Pancreas (tissue), 10 donors: ENCODE data around the gene CDK14. TPM values are rescaled to one million over a fixed set of nuclear protein-coding genes. Genes with fewer than 3 reads are reported as not detected.
A peak's percentile ranks its signal among the peaks of the same experiment; 100 is the strongest.

Experiments
- ATAC-seq, 4 donors: fragments of 200-7000 bp; cut with Tn5 transposase; one replicate each; pipeline versions ENCODE4 v1.8.0 to v1.9.1; 2020; ENCODE audit warnings: mild to moderate bottlenecking in 4 of 4, moderate library complexity in 4 of 4
- DNase-seq, 6 donors: peaks; one replicate each; pipeline ENCODE4 v3.0.0-alpha.2; 2020
- FAIRE-seq: peaks from 2 replicates; lab custom pipeline; 2012; peaks lifted over from hg19 to GRCh38; lab: Jason Lieb, UNC
- H3K27ac ChIP-seq, 4 donors: fragments of 200-600 bp; sonication (generic); 1 replicate in 3 of 4; 2 replicates in 1 of 4; pipeline versions ENCODE4 v1.5.0 to v1.8.0; 2020
- H3K27me3 ChIP-seq, 4 donors: fragments of 200-600 bp; one replicate each; pipeline ENCODE4 v1.8.0; 2021
- H3K36me3 ChIP-seq, 3 donors: fragments of 200-600 bp; sonication (generic) in 1 of 3; one replicate each; pipeline versions ENCODE4 v1.5.0 to v1.8.0; 2020 to 2021
- H3K4me1 ChIP-seq, 3 donors: fragments of 200-600 bp; one replicate each; pipeline ENCODE4 v1.8.0; 2021
- H3K4me3 ChIP-seq, 4 donors: fragments of 200-600 bp; sonication (generic) in 2 of 4; one replicate each; pipeline versions ENCODE4 v1.5.0 to v1.8.0; 2020 to 2021
- H3K9me3 ChIP-seq, 4 donors: fragments of 200-600 bp; one replicate each; pipeline ENCODE4 v1.8.0; 2021
- WGBS, 2 donors: extraction: QIAGEN DNeasy Blood & Tissue Kit; methylation state at CpG; one replicate each; pipeline ENCODE4 v1.1.7; 2013; 5-methylcytosine and 5-hydroxymethylcytosine counted together
- intact Hi-C, 3 donors: fragments of 100-400 bp; cut with DNase I; formaldehyde crosslinking; loops; one replicate each; pipeline versions ENCODE4 v1.11.1 to v1.14.2; 2022
- polyA plus RNA-seq, 2 donors: library from polyadenylated mRNA; stranded (reverse); fragments of 200-250 nt; gene quantifications; one replicate each; pipeline ENCODE4 v1.2.3, GENCODE V29; 2013
- total RNA-seq, 6 donors: library from RNA; stranded (reverse); fragmentation: NEBNext Ultra II Directional in 4 of 6; extraction: Animal tissue kit (Norgen Biotek cat#: 25700) in 4 of 6; gene quantifications; one replicate each; pipeline versions ENCODE4 v1.2.1 to v1.2.4, GENCODE V29; 2021 to 2023
- TF ChIP-seq, protein P1 (sequence below), 4 donors: fragments of 200-600 bp; sonication (generic) in 3 of 4; IDR thresholded peaks; one replicate each; pipeline versions ENCODE4 v1.5.0 to v1.8.0; 2021; ENCODE audit warnings: antibody characterized with exemption in 4 of 4
- donor health status: healthy with polysubstance abuse.
- donor health status: DM: no; HTN: no; CAD: no; lungs with moderate emphysema.
- donor health status: DM: no; HTN: no; CAD: no.
- donor health status: control.
- donor health status: control.
- donor health status: Bipolar disorder and iron deficiency.
- donor health status: DM: yes; HTN: yes; CAD: no.
- donor health status: DM: no; HTN: no; CAD: no.
- donor health status: DM: no; HTN: no; CAD: no.
- donor health status: DM: yes; HTN: yes; CAD: no.

The CDK14 gene
- total and polyA plus RNA-seq, 8 donors, result 4.5 to 48.3 (median 24.7) TPM

GRCh38 chr7:90706072-90706716 lies 110.1 kb downstream of the CDK14 start:
- peaks cover 6 to 20% (median 15%) of the 10 kb centered on the region in 3 donors for H3K4me1 ChIP-seq
- no peaks in the 10 kb centered on the region for H3K9me3 ChIP-seq
- DNase-seq (no peak), ATAC-seq (peak in 1 of 4 donors; percentile 5), FAIRE-seq (no peak)
- WGBS, 2 donors, result 60 to 62% methylated on average over 2 of the region's 2 CpGs
- no peak overlapping the region for H3K4me3 ChIP-seq
- H3K36me3 ChIP-seq, result no peaks in the 10 kb centered on the region
- H3K27ac ChIP-seq, result no peak overlapping the region
- TF ChIP-seq, protein P1, sequence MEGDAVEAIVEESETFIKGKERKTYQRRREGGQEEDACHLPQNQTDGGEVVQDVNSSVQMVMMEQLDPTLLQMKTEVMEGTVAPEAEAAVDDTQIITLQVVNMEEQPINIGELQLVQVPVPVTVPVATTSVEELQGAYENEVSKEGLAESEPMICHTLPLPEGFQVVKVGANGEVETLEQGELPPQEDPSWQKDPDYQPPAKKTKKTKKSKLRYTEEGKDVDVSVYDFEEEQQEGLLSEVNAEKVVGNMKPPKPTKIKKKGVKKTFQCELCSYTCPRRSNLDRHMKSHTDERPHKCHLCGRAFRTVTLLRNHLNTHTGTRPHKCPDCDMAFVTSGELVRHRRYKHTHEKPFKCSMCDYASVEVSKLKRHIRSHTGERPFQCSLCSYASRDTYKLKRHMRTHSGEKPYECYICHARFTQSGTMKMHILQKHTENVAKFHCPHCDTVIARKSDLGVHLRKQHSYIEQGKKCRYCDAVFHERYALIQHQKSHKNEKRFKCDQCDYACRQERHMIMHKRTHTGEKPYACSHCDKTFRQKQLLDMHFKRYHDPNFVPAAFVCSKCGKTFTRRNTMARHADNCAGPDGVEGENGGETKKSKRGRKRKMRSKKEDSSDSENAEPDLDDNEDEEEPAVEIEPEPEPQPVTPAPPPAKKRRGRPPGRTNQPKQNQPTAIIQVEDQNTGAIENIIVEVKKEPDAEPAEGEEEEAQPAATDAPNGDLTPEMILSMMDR (IDR thresholded peaks at IDR 0.05), result no peak
- no peaks in the 10 kb centered on the region for H3K27me3 ChIP-seq
- intact Hi-C loops, result loop anchor here in 1 of 3 donors (10.0 kb wide), 1 partner anchor 329 kb away; no protein-coding TSS in a partner anchor

DNA sequence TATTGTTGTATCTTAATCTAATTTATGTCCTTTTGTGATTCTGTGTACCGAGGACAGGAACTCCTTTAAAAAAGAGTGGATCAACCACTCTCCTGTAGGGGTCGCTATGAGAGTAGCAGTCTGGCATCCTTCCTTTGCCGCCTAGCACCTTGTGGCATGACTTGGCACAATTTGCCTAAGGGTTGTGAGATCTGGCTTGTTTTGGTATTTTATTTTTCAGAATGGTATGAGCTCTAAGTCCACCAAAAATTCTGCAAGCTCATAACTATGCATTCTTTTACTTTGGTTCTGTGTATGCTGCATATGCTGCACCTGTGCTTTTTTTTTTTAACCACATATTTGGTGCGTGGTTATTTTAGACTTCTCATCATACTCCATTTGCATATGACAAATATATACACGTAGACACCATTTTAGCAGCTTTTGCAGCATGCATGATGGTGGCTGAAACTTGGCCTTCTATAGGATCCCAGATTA lies 112.8 kb downstream of the CDK14 start:
- H3K27me3 ChIP-seq, result no peaks in the 10 kb centered on the region
- H3K4me3 ChIP-seq, result peak overlapping the region in 2 of 4 donors; percentile 17 to 32
- H3K36me3 ChIP-seq, result no peaks in the 10 kb centered on the region
- FAIRE-seq, result no peak
- peak overlapping the region in 3 of 4 donors; percentile 36 to 77 (median 72) for H3K27ac ChIP-seq
- 18% methylated on average over 5 of the region's 5 CpGs for WGBS, 2 donors
- peaks cover 10 to 24% (median 15%) of the 10 kb centered on the region in 3 donors for H3K4me1 ChIP-seq
- TF ChIP-seq, protein P1 (IDR thresholded peaks at IDR 0.05), result peak; percentile 51 to 72 (median 62)
- DNase-seq, result peak in 4 of 6 donors; percentile 58 to 71 (median 66)
- intact Hi-C loops, result loop anchor here in 1 of 3 donors (10.0 kb wide), 1 partner anchor 326 kb away; no protein-coding TSS in a partner anchor
- ATAC-seq, result peak; percentile 87 to 91 (median 90)
- no peaks in the 10 kb centered on the region for H3K9me3 ChIP-seq

GRCh38 chr7:90709501-90710465 lies 113.7 kb downstream of the CDK14 start:
- intact Hi-C loops, result loop anchor here in 1 of 3 donors (10.0 kb wide), 1 partner anchor 325 kb away; no protein-coding TSS in a partner anchor
- FAIRE-seq (no peak), ATAC-seq (peak; percentile 62 to 71 (median 66)), DNase-seq (peak in 2 of 6 donors; percentile 21 to 47)
- peak overlapping the region in 3 of 4 donors; percentile 14 to 32 (median 17) for H3K4me3 ChIP-seq
- H3K4me1 ChIP-seq, result peaks cover 15 to 26% (median 18%) of the 10 kb centered on the region in 3 donors
- H3K36me3 ChIP-seq, result no peaks in the 10 kb centered on the region
- H3K27me3 ChIP-seq, result no peaks in the 10 kb centered on the region
- TF ChIP-seq, protein P1 (IDR thresholded peaks at IDR 0.05), result no peak
- peak overlapping the region in 3 of 4 donors; percentile 36 to 77 (median 72) for H3K27ac ChIP-seq
- 7% methylated on average over 11 of the region's 11 CpGs for WGBS, 2 donors
- no peaks in the 10 kb centered on the region for H3K9me3 ChIP-seq

DNA sequence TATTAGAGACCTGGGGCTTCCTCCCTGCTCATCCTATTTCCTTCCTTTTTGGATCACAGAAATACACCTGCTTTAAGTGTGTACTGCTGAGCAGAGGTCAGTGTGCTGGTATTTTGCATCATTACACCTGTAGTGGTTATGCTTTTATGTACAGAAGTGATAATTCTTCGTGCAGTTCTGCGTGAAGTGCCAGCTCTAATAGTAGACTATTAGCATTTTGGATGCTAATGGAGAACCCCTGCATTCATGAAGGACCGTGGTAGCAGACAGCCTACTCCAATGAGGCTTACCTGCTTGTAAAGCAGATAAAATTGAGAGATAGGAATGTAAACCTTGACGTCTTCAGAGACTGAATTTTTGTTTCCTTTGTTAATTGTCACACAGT lies 114.3 kb downstream of the CDK14 start:
- peaks cover 15 to 26% (median 18%) of the 10 kb centered on the region in 3 donors for H3K4me1 ChIP-seq
- TF ChIP-seq, protein P1 (IDR thresholded peaks at IDR 0.05), result no peak
- FAIRE-seq, result no peak
- ATAC-seq, result peak in 2 of 4 donors; percentile 3 to 16
- 8 to 13% methylated on average over 4 of the region's 4 CpGs for WGBS, 2 donors
- no peaks in the 10 kb centered on the region for H3K36me3 ChIP-seq
- H3K27me3 ChIP-seq, result no peaks in the 10 kb centered on the region
- no peak for DNase-seq
- H3K9me3 ChIP-seq, result no peaks in the 10 kb centered on the region
- H3K27ac ChIP-seq, result peak overlapping the region in 3 of 4 donors; percentile 36 to 77 (median 72)
- peak overlapping the region in 2 of 4 donors; percentile 17 to 32 for H3K4me3 ChIP-seq
- intact Hi-C loops, result no loop called here
